Adrenal gland (tissue), 12 donors: ENCODE data around the gene ISY1. TPM values are rescaled to one million over a fixed set of nuclear protein-coding genes. Genes with fewer than 3 reads are reported as not detected.
A peak's percentile ranks its signal among the peaks of the same experiment; 100 is the strongest.

Experiments
- DNase-seq, 7 donors: peaks; one replicate each; pipeline ENCODE4 v3.0.0-alpha.2; 2019 to 2020
- H3K27ac ChIP-seq, 5 donors: fragments of 200-600 bp; sonication (generic) in 4 of 5; 1 replicate in 3 of 5; 2 replicates in 2 of 5; pipeline versions ENCODE4 v1.5.1 to v1.8.0; 2016 to 2020; ENCODE audit warnings: mild to moderate bottlenecking in 1 of 5
- H3K27me3 ChIP-seq: fragments of 200-600 bp; 2 replicates; pipeline ENCODE4 v1.8.0; 2021
- H3K36me3 ChIP-seq, 2 donors: fragments of 200-600 bp; replicated peaks in 1 of 2; 1 replicate in 1 of 2; 2 replicates in 1 of 2; pipeline versions ENCODE4 v1.5.1 to v1.8.0; 2018 to 2022
- H3K4me1 ChIP-seq, 2 donors: fragments of 200-600 bp; replicated peaks in 1 of 2; 1 replicate in 1 of 2; 2 replicates in 1 of 2; pipeline versions ENCODE4 v1.5.1 to v1.8.0; 2018 to 2021
- H3K4me3 ChIP-seq, 4 donors: fragments of 200-600 bp; sonication (generic) in 3 of 4; one replicate each; pipeline ENCODE4 v1.5.1; 2016 to 2018
- H3K9me3 ChIP-seq, 3 donors: fragments of 200-600 bp; sonication (generic) in 1 of 3; replicated peaks in 1 of 3; 1 replicate in 2 of 3; 2 replicates in 1 of 3; pipeline versions ENCODE4 v1.5.1 to v1.8.0; 2016 to 2021
- CTCF ChIP-seq, 6 experiments: fragments of 450-650 bp in 4 of 6; fragments of 200-600 bp in 2 of 6; sonication (generic) in 1 of 6; IDR thresholded peaks; 1 replicate in 5 of 6; 2 replicates in 1 of 6; pipeline versions ENCODE4 v1.5.1 to v1.8.0; 2016 to 2021; ENCODE audit warnings: antibody characterized with exemption in 6 of 6, mild to moderate bottlenecking in 2 of 6, moderate library complexity in 1 of 6
- POLR2A ChIP-seq, 2 donors: fragments of 450-650 bp; IDR thresholded peaks; one replicate each; pipeline ENCODE4 v1.6.1; 2017; ENCODE audit warnings: antibody characterized with exemption in 2 of 2, mild to moderate bottlenecking in 2 of 2, moderate library complexity in 1 of 2
- WGBS, 4 donors: extraction: QIAGEN DNeasy Blood & Tissue Kit in 2 of 4; methylation state at CpG; one replicate each; pipeline versions ENCODE4 v1.1.5 to v1.1.7; 2013 to 2017; 5-methylcytosine and 5-hydroxymethylcytosine counted together
- intact Hi-C, 2 donors: fragments of 100-400 bp; cut with DNase I; formaldehyde crosslinking; loops; one replicate each; pipeline versions ENCODE4 v1.14.1 to v1.15.0; 2022 to 2023
- polyA plus RNA-seq, 3 donors: library from polyadenylated mRNA; stranded (reverse); fragments of 200-250 nt in 2 of 3; fragments of 350-450 nt in 1 of 3; fragmentation: Illumina TruSeq in 1 of 3; extraction: RNeasy Lipid Tissue Mini Kit (QIAGEN cat#74804) in 1 of 3; gene quantifications; one replicate each; pipeline ENCODE4 v1.2.3, GENCODE V29; 2013 to 2014
- total RNA-seq, 9 donors: library from RNA; depleted of rRNA in 4 of 9; stranded (reverse); fragments of >200 nt in 4 of 9; fragments of 120-200 nt in 1 of 9; fragmentation: NEBNext Ultra II Directional in 1 of 9; extraction: Animal tissue kit (Norgen Biotek cat#: 25700) in 1 of 9; gene quantifications; one replicate each; pipeline versions ENCODE4 v1.1.0 to v1.2.4, GENCODE V29; 2013 to 2023
- donor health status: healthy with polysubstance abuse.
- donor health status: Bipolar disorder and iron deficiency.
- donor health status: DM: yes; HTN: yes; CAD: no.
- donor health status: DM: no; HTN: no; CAD: no.
- donor health status: DM: no; HTN: no; CAD: no.
- donor health status: DM: yes; HTN: yes; CAD: no.

The ISY1 gene
- total and polyA plus RNA-seq, 12 donors: 4.1 to 40.0 (median 26.1) TPM

GRCh38 chr3:129087138-129087702 is 73.6 kb downstream of the ISY1 start:
- intact Hi-C loops: no loop called here
- Histone ChIP-seq H3K36me3 (peaks cover 0 to 11% of the 10 kb centered on the region in 2 donors), H3K9me3 (no peaks in the 10 kb centered on the region), H3K27ac (peak overlapping the region in 2 of 5 donors; percentile 33 to 73), H3K27me3 (no peaks in the 10 kb centered on the region), H3K4me1 (peaks cover 0 to 5% of the 10 kb centered on the region in 2 donors), H3K4me3 (no peak overlapping the region)
- TF ChIP-seq POLR2A (IDR thresholded peaks at IDR 0.05): no peak
- 43 to 75% (median 70%) methylated on average over 6 to 8 of the region's 8 CpGs for WGBS, 4 donors
- DNase-seq: peak in 3 of 7 donors; percentile 36 to 62 (median 50)

GRCh38 chr3:129085818-129086217 is 75.0 kb downstream of the ISY1 start:
- intact Hi-C loops: no loop called here

GRCh38 chr3:129085165-129085715 is 75.6 kb downstream of the ISY1 start:
- no peak for DNase-seq
- Histone ChIP-seq H3K9me3 (no peaks in the 10 kb centered on the region), H3K4me1 (peaks cover 0 to 5% of the 10 kb centered on the region in 2 donors), H3K4me3 (no peak overlapping the region), H3K36me3 (no peaks in the 10 kb centered on the region), H3K27me3 (no peaks in the 10 kb centered on the region), H3K27ac (no peak overlapping the region)
- no peak for TF ChIP-seq POLR2A (IDR thresholded peaks at IDR 0.05)
- TF ChIP-seq CTCF (IDR thresholded peaks at IDR 0.05): no peak
- intact Hi-C loops: no loop called here
- 84 to 94% (median 90%) methylated on average over 5 to 12 of the region's 12 CpGs for WGBS, 4 donors

More at GRCh38 chr3:129085818-129086217, 75.0 kb downstream of the ISY1 start:
- H3K27me3 ChIP-seq: no peaks in the 10 kb centered on the region
- H3K27ac ChIP-seq: no peak overlapping the region
- no peak for TF ChIP-seq POLR2A (IDR thresholded peaks at IDR 0.05)
- no peak for TF ChIP-seq CTCF (IDR thresholded peaks at IDR 0.05)
- WGBS, 4 donors: 87 to 96% (median 92%) methylated on average over 3 to 4 of the region's 4 CpGs
- no peak overlapping the region for H3K4me3 ChIP-seq
- H3K36me3 ChIP-seq: no peaks in the 10 kb centered on the region
- H3K9me3 ChIP-seq: no peaks in the 10 kb centered on the region
- no peak for DNase-seq
- peaks cover 0 to 5% of the 10 kb centered on the region in 2 donors for H3K4me1 ChIP-seq

GRCh38 chr3:129084501-129084900 is 76.4 kb downstream of the ISY1 start:
- Histone ChIP-seq H3K36me3 (no peaks in the 10 kb centered on the region), H3K9me3 (no peaks in the 10 kb centered on the region), H3K27ac (no peak overlapping the region), H3K27me3 (no peaks in the 10 kb centered on the region), H3K4me3 (no peak overlapping the region), H3K4me1 (peaks cover 0 to 5% of the 10 kb centered on the region in 2 donors)
- no peak for TF ChIP-seq POLR2A (IDR thresholded peaks at IDR 0.05)
- TF ChIP-seq CTCF (IDR thresholded peaks at IDR 0.05): no peak
- DNase-seq: no peak
- WGBS, 4 donors: 90 to 96% (median 90%) methylated on average over 5 to 6 of the region's 6 CpGs
- intact Hi-C loops: no loop called here

- intact Hi-C loops: no loop called here
Measured at GRCh38 chr3:129082026-129082425, 78.8 kb downstream of the ISY1 start.

More at GRCh38 chr3:129082026-129082425, 78.8 kb downstream of the ISY1 start:
- Histone ChIP-seq H3K27me3 (no peaks in the 10 kb centered on the region), H3K4me3 (no peak overlapping the region), H3K36me3 (no peaks in the 10 kb centered on the region), H3K4me1 (peaks cover 0 to under 1% of the 10 kb centered on the region in 2 donors), H3K27ac (no peak overlapping the region), H3K9me3 (no peaks in the 10 kb centered on the region)
- TF ChIP-seq CTCF (IDR thresholded peaks at IDR 0.05) (no peak), POLR2A (IDR thresholded peaks at IDR 0.05) (no peak)
- no peak for DNase-seq
- 79 to 85% (median 85%) methylated on average over 9 of the region's 9 CpGs for WGBS, 4 donors
